ENCODE results near the gene RPL18A.

Gene RPL18A

DNA sequence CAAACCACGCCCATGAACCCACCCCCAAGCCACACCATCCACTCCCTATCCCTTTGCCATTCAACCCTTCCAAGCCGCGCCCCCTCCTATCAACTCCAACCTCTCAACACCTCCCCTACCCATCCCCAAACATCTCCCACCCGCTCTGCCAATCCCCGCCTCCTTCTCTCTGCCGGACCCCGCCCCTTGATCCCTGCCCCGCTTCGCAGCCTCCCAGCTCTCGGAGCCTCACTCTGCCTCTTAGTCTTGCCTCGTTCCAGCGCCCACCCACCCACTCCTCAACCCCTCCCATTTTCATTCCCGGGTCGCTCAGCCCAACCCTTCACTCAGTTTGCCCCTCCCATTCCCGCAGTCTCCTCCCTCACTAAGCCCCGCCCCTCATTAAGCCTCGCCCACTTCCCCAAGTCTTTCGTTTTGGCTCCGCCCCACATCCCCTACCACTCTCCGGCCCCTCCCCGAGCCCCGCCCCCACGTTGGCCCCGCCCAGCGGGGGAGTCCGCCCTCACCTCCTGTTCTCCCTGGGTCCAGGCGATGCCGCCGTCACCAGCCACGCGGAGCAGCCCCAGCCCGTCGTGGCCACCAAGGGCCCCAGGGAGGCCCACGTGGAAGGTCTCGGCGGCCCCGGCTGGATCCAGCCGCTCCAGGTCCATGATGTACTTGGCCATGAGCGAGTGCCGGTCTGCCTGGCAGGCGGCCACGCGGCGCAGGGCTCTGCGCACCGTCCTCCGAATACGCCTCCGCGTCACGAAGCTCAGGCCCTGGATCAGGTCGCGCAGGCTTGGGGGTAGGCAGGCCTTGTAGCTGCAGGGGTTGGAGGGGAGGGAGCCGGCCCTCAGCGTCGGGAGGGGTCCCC lies 17.7 kb upstream of the RPL18A start:
- in situ Hi-C loops (cut with HindIII; ENCODE audit: low sequenced_read_pairs), result no loop called here

DNA sequence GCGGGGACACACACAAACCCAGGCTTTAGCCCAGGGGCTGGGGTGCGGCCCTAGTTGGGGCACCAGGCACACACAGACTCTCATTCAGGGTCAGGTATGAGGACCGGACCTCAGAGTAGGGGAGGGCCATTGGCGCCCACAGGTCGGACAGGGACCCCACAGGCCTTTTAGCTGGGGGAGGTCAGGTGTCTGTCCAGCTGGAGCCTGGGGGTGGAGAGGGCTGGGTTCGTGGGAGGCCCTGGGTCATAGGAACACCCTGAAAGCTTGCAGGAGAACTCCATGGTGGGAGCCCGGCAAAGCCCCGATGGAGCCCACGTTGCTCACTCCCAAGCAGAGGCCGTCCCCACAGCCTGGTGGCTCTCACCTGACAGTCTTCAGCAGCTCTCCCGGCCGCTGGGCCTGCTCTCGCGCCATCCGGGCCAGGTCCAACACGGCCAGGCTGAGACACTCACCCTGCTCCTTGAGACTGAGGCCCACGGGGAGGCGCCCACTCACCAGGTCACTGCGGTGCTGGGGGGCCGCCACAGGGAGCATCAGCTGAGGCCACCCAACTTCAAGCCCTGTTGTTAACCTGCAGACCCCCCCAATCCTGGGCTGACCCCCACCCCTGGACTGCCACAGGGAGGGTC lies 16.9 kb upstream of the RPL18A start:
- in situ Hi-C loops (cut with HindIII; ENCODE audit: low sequenced_read_pairs), result no loop called here

DNA sequence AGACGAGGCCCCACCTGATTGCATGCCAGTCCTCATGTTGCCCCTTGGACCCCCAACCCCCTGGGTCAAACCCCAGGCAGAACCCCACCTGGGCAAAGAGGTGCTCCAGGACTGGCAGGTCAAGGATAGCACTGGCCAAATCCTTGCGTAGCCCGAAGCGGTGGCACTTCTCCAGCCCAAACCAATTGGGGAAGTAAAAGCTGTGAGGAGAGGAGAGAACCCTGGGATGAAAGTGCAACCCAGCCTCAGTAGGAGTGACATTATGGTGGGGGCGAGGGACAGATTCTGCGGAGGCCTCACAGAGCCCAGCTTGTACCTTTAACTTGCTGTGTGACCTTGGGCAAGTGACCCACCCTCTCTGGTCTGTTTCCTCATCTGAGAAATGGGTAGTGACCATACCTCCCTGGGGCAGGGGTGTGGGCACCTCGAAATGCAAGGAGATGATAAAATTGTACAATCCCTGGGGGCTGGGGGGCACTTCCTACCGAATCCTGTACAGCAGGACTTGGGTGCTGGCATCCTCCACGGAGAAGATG lies 16.4 kb upstream of the RPL18A start:
- in situ Hi-C loops (cut with HindIII; ENCODE audit: low sequenced_read_pairs), result no loop called here

DNA sequence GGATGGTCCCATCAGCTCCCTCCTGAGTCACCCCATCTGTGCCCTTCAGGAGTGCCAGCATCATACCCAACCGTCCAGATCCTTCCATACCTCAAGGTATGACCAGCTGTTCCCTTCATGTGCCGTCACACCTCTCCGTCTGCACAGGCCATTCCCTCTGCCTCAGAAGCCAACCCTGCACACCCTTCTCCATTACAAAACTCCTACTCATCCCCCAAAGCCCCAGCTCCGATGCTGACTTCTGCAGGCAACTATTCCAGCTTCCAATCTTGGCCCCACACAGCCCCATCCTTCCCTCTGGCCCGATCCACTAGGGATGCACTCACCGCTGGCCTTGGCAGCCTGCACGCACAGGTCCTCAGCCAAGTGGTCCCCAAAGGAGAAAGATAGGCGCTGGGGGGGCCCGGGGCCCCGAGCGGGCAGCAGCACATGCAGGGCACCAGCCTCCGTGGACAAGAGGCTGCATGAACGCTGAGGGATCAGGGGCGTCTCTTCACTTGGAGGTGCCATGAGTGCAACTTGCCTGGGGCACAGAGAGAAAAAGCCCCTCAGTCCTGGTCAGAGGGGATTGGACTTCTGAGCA lies 15.7 kb upstream of the RPL18A start:
- in situ Hi-C loops (cut with HindIII; ENCODE audit: low sequenced_read_pairs), result no loop called here

- in situ Hi-C loops (cut with HindIII; ENCODE audit: low sequenced_read_pairs), result no loop called here
Observed at GRCh38 chr19:17846146-17846545, 13.6 kb upstream of the RPL18A start.

DNA sequence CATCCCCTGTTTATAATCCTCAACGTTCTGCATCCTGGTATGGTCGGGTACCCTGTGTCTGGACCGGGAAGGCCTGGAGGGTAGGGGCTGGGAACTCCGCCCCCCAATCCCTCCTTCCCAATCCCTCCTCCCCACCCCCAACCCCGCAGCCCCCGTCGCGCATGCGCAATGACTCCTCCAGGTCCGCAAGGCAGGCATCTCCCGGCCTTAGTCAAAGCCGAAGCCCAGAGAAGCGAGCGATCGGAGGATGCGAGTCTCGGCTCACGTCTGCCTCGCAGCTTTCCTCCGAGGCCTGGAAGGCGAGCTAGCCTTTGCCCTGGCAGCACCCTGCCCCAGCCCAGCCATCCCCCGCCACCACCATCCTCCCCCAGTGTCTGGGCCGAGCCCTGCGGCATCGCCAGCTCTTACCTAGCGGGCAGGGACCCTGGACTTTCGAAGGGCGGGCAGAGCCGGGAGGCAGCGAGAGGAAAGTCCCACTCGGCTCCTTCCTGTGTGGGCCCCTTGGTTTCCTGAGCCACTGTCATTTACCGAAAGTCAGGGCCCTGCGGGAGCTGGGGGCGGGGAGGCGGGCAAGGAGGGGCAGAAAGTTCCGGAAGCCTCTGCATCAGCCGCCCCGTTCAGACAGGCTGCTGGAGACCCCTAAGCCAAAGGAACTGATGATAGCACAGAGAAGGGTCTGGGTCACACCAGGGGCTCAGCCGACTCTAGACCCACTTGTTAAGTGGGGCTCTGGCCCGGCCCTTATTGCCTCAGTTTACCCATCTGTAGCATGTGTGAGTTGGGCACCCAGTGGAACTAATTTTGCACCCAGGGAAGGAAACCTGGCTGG lies 12.0 kb upstream of the RPL18A start, which contains the start of gene JAK3:
Gene JAK3, minus strand, starts transcription at position 445 of the 829 bp plus-strand sequence. CDS start 3,565 bp downstream, outside the sequence.
- in situ Hi-C loops (cut with HindIII; ENCODE audit: low sequenced_read_pairs), result no loop called here

DNA sequence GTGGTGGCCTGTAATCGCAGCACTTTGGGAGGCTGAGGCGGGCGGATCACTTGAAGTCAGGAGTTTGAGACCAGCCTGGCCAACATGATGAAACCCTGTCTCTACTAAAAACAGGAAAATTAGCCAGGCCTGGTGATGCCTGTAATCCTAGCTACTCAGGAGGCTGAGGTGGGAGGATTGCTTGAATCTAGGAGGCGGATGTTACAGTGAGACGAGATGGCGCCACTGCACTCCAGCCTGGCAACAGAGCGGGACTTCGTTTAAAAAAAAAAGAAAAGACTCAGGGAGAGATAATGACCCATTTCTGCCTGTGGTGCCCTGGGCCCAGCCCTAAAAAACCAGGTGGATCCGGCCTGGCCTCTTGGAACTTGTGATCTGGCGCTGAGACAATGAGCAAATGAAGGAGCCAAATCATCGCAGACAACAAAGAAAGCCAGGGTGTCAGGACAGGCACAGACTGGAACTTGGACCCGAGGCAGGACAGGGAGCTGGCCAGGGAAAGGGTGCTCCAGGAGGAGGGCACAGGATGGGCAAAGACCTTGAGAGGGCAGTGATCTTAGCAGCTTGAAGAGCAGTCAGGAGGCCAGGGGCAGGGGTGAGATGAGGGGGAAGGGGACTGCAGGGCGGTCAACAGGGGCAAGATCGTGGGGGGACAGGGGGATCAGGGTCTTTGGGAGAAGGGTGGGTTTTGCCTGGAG lies 11.0 kb upstream of the RPL18A start:
- in situ Hi-C loops (cut with HindIII; ENCODE audit: low sequenced_read_pairs), result no loop called here

- in situ Hi-C loops (cut with HindIII; ENCODE audit: low sequenced_read_pairs), result no loop called here
Observed at GRCh38 chr19:17854061-17854460, 5.6 kb upstream of the RPL18A start.

DNA sequence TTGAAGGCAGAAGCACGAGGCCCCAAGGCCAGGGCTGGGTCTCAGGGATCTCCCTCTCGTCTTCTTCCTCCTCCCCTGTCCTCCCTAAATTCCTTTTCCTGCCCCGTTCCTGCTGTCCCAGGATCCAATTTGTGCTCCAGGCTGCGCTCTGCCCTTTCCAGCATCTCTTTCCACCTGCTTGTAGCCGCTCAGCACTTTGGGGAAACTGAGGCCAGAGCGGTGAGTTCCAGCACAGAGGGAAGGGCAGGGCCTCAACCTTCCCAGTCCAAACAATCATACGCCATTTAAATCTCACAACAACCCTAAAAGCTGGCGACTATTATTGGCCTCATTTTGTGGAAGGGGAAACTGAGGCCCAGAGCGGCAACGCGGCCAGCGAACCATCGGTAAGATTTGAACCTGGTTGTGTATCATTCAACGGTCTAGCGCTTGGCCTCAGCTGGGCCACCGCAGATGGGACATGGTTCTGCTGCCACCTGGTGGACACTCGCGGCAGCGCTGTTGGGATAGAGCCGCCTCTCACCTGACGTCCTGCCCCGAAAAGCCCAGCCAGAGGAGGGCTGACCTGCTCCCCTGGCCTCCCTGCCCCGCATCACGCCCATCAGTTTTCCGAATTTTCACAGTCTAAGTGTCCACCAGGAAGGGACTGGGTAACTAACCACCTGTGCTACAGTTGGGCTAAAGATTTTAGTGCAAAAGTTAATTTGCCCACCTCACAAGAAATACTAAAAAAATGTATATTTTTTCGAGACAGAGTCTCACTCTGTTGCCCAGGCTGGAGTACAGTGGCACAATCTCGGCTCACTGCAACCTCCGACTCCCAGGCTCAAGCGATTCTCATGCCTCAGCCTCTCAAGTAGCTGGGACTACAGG lies 4.2 kb upstream of the RPL18A start:
- in situ Hi-C loops (cut with HindIII; ENCODE audit: low sequenced_read_pairs), result no loop called here

DNA sequence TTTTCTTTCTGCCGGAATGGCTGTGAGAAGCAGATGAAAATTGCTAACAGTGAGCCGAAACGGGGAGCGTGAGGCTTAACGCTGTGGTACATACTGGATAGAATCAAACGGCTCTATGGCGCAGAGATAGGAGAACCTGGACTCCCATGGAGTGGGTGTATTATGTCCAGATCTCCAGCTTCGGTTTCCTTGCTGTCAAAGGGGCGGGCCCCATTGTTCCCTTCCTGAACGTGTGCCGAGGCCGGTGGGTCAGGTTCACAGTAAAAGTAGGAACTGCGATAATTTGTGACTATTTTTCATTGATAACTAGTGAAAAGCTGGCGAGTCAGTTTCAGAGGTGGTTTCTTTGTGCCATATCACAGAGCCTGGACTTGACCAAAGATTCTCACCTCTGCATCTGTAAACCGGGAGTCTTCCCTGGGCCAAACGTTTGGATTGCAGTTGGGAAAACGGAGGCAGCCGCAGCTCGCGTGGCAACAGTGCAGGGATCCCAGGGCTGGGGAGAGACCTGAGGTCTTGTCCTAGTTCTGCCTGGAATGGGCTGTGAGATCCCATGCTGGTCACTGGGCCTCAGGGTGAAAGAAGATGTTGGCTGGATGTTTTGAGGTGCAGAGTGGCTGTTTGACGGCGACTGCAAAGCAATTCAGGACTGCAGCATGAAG lies 752 bp downstream of the RPL18A start:
- in situ Hi-C loops (cut with HindIII; ENCODE audit: low sequenced_read_pairs), result no loop called here

- in situ Hi-C loops (cut with HindIII; ENCODE audit: low sequenced_read_pairs), result no loop called here
Observed at GRCh38 chr19:17860993-17861360, 1.3 kb downstream of the RPL18A start.

DNA sequence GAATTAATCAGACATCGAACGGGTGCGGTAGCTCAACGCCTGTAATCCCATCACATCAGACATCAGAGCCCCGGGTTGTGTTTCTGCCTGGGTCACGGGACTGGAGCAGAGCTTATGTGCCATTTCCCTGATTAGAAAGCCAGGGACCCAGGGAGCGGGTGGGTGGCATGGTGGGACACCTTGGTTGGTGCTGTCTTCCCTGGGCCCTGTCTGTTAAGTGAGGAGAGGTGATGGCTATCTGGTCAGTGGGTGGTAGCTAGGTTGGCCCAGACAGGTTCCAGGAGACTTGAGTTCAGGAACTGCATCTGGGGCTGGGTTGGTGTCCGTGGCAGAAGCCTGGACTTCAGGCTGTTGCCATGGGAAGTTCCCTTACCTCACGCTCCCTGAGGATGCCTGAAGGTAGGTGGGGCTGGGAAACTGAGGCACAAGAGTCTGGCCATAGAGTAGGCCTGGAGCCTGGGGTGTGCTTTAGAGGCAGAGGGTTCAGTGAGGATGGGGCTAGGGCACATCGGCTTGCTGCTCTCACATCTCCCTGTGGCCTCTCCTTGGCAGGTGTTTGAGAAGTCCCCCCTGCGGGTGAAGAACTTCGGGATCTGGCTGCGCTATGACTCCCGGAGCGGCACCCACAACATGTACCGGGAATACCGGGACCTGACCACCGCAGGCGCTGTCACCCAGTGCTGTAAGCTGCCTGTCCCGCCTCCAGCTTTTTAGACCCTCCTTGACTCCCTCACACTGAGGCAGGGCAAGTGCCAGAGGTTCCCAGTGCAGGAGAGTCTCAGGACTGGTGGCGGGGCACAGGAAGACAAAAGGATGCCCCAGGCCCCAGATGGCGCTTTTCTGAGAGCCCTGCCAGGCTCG lies 2.1 kb downstream of the RPL18A start:
- in situ Hi-C loops (cut with HindIII; ENCODE audit: low sequenced_read_pairs), result no loop called here

DNA sequence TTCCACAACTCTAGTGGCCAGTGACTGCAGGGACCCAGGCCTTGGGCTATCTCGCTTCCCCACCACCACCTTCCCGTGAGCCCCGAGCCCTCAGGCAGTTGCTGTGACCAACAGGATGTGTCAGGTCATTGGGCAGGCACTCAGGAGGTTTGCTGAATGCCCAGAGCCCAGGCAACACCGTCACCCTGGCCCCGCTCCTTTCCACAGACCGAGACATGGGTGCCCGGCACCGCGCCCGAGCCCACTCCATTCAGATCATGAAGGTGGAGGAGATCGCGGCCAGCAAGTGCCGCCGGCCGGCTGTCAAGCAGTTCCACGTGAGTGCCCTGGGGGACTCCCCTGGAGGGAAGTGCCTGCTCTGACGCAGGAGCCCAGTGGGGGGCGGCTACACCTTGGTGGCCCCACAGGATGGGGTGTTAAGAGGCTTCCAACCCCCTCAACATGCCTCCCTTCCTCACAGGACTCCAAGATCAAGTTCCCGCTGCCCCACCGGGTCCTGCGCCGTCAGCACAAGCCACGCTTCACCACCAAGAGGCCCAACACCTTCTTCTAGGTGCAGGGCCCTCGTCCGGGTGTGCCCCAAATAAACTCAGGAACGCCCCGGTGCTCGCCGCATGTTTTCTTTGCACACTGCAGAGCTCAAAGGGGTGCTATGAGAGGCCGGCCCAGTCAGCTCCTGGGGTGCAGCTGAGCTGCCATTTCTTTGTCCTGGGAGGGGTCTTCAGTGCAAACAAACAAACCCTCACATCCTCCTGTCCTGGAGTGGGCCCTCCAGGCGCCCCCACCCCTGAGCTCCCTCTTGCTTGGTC lies 3.2 kb downstream of the RPL18A start:
- in situ Hi-C loops (cut with HindIII; ENCODE audit: low sequenced_read_pairs), result no loop called here

DNA sequence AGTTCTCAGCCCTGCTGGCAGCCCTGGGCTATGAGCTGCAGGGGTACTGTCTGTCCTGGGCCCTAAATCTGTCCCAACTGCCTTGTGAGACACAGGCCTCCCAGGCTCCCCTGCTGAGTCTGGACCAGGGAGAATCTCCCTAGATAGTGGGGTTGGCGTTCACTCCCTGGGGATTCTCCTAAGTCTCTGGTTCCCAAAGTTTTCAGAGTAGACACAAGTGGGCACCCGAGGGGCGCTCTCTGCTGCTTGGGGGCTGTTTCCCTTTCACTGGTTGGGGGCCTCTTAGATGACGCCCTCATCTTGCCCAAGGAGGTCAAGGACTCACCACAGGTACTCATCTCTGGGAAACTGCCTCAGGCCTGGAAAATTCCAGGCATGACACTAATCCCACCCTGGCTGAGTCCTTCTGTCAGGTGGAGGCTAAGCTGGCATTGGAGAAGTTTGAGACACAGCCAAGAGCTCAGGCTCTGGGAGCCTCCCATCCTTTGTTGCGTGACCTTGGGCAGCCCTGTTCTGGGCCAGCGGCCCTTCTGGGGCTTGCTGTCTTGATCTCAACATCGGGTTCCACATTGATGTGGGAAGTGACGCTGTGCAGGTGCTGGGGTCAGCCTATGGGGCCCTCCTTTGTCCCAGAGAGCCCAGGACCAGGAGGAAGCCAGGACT lies 3.9 kb downstream of the RPL18A start:
- in situ Hi-C loops (cut with HindIII; ENCODE audit: low sequenced_read_pairs), result no loop called here

GRCh38 chr19:17865364-17866311 lies 5.9 kb downstream of the RPL18A start:
- in situ Hi-C loops (cut with HindIII; ENCODE audit: low sequenced_read_pairs), result no loop called here

Data from DLD1 (cell line).